SU-DHL-6 (cell line): ENCODE measurements around the gene COL4A2.

Experiments used
- EZH2phosphoT487 ChIP-seq: fragments of 200-600 bp; sonication (generic), shearing (Covaris generic); conservative IDR thresholded peaks from 2 replicates; pipeline ENCODE4 v1.6.1; 2018; ENCODE audit warnings: mild to moderate bottlenecking, antibody characterized with exemption, low read length, moderate library complexity, mixed read lengths
- TF ChIP-seq, protein P1 (sequence below): fragments of 200-600 bp; sonication (generic); IDR thresholded peaks from one replicate; pipeline ENCODE4 v1.5.1; 2017; ENCODE audit warnings: antibody characterized with exemption, mild to moderate bottlenecking, low read length, moderate library complexity; ENCODE audit not compliant: insufficient read depth, poor library complexity, severe bottlenecking

DNA sequence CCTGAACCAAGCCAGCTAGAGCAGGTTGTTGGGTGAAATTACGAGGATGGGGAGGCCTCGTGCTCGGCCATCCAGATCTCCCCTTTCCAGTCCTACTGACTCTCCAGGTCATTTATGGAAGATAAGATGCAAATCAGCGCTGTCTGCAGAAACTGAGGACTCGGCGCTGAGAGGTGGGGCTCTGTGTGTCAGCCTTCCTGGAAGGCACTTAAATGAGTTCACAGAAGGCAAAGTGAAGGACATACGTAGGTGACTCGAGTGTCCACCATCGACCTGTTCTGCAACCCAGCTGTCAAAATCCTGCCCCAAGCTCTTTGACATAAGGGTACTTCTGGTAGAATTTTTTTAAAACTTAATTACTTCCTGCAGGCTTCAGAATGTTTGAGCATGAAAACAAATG lies 168.0 kb downstream of the COL4A2 start:
- TF ChIP-seq, protein P1, sequence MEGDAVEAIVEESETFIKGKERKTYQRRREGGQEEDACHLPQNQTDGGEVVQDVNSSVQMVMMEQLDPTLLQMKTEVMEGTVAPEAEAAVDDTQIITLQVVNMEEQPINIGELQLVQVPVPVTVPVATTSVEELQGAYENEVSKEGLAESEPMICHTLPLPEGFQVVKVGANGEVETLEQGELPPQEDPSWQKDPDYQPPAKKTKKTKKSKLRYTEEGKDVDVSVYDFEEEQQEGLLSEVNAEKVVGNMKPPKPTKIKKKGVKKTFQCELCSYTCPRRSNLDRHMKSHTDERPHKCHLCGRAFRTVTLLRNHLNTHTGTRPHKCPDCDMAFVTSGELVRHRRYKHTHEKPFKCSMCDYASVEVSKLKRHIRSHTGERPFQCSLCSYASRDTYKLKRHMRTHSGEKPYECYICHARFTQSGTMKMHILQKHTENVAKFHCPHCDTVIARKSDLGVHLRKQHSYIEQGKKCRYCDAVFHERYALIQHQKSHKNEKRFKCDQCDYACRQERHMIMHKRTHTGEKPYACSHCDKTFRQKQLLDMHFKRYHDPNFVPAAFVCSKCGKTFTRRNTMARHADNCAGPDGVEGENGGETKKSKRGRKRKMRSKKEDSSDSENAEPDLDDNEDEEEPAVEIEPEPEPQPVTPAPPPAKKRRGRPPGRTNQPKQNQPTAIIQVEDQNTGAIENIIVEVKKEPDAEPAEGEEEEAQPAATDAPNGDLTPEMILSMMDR: no peak
- TF ChIP-seq EZH2phosphoT487: no peak
